Stimulated activated naive CD4-positive, alpha-beta T cell (primary cell): Measurements from ENCODE around the gene HMGN2.
"Not testable (repeated sequence)": the region's sequence is repeated elsewhere in the genome, so short reads cannot be mapped to it uniquely, and the experiment has no call there.

ENCODE experiments used
- DNase-seq, 6 experiments: peaks; one replicate each; lab custom pipeline; 2025; lab: John Stamatoyannopoulos, UW

Gene HMGN2

DNA sequence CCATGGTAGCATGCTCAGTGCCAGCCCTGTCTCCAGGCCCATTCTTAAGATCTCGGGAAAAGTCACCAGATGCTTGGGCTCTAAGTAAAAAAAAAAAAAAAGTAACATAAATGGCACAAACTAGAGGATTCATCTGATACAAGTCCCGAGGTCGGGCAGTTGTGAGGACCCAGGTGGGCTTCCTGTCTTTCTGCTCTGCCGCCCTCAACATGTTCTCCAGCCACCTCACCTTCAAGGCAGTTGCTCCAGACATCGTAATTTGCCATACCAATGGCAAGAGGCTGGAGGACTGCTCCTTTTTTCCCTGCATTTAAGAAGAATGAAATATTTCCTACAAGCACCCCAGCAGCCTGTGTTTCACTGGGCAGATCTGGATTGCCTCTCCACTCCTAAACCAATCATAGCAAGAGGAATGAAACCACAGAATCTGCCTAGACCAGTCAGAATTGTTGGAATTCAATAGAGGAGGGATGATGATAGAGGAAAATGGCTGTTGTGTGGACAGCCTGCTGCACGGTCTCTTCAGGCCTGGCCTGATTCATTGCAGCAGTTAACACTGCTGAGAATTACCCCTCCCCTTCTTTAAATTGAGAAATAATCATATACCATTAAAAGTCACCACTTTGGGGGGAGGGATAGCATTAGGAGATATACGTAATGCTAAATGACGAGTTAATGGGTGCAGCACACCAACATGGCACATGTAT lies 5.4 kb downstream of the HMGN2 start:
- no peak for DNase-seq

DNA sequence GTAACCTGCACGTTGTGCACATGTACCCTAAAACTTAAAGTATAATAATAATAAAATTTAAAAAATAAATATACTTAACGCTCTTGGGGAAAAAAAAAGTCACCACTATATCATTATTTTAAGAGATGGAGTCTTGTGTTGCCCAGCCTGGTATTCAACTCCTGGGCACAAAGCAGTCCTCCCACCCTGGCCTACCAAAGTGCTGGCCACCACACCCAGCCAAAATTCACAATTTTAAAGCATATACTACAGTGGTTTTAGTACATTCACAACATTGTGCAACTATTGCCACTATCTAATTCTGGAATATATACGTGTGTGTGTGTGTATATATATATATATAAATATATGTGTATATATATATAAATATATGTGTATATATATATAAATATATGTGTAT lies 5.9 kb downstream of the HMGN2 start:
- peak in 1 of 6 experiments; percentile 11 for DNase-seq

- DNase-seq, result no peak
These were observed 6.7 kb downstream of the HMGN2 start for GRCh38 chr1:26478988-26479387.

DNA sequence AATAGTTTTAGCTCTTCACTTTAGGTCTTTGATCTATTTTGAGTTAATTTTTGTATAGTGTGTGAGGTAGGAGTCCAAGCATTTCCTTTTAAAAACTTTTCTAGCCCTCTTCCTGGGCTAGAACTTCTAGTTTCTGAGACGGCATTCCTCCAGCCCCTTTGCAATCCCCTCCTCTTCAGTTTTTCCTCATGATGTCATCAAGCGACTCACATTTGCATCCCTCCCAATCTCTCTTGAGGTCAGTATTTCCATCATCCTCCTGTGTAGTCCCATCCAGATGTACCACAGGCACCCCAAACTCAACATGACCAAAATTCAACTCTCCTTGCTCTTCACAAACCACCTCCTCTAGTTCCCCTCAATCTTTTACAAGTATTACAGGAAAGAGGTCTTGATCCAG lies 10.7 kb downstream of the HMGN2 start:
- DNase-seq, result no peak

DNA sequence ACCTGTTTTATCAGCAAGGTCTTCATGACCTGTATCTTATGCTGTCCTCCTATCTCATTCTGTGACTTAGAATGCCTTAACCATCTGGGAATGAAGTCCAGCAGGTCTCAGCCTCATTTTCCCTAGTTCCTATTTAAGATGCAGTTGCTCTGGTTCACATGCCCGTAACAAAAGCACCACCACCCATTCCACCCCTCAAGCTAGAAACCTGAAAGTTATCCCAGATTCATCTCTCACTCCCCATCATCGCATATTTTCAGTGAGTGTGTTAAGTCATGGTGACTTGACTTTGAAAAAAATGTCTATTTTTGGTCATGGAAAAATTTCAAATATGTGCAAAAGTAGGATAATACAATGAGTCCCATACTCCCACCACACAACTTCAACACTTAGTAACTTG lies 11.7 kb downstream of the HMGN2 start:
- DNase-seq, result no peak

- no peak for DNase-seq
These were observed 17.9 kb downstream of the HMGN2 start for GRCh38 chr1:26490155-26490554.

GRCh38 chr1:26493267-26493666 lies 21.0 kb downstream of the HMGN2 start:
- DNase-seq, result no peak

- DNase-seq, result no peak
These were observed 21.7 kb downstream of the HMGN2 start for GRCh38 chr1:26493938-26494337.

- DNase-seq, result no peak
These were observed 24.6 kb downstream of the HMGN2 start for GRCh38 chr1:26496861-26497260.

- no peak for DNase-seq
These were observed 26.7 kb downstream of the HMGN2 start for GRCh38 chr1:26498894-26499293.

DNA sequence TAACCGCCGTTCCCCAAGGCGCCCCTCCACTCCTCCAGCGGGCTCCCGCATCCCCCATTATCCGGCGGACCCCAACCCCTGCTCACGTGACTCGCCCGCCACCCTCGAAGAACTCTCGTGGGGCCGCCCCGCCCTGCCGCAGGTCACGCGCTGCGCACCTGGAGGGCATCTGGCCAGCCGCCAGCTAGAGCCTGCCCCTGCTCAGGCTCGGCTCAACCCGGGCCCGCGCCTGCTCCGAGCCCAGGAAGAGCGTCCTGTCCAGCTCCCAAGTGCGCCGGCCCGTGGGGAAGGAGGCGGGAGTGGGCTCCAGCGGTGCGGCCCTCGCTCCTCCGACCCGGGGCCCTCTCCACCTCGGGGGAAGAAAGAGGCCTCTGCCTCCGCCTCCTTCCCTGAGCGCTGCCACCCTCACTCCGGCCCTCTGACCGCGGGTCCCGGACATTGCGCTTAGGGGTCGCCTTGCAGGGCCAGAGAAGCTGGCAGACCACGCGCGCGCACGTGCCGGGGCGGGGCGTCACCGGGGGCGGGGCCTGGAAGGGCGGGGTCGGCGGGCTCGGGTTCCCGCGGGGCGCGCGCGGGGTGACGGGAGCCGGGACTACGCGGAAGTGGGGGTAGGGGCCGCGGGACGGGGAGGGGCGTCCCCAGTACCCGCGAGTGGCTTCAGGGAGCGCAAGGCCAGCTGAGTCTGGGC lies 28.4 kb downstream of the HMGN2 start:
- peak; percentile 75 to 95 (median 86) for DNase-seq

DNA sequence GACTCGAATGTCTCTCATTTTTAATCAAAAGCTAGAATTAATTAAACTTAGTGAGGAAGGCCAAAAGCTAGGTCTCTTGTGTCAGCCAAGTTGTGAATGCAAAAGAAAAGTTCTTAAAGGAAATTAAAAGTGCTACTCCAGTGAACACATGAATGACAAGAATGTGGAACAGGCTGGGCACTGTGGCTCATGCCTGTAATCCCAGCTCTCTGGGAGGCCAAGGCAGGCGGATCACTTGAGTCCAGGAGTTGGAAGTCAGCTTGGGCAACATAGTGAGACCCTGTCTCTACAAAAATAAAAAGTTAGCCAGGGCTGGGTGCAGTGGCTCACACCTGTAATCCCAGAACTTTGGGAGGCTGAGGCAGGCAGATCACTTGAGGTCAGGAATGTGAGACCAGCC lies 38.5 kb downstream of the HMGN2 start:
- not testable (repeated sequence) for DNase-seq

GRCh38 chr1:26515836-26516235 lies 43.6 kb downstream of the HMGN2 start:
- DNase-seq, result not testable (repeated sequence)

DNA sequence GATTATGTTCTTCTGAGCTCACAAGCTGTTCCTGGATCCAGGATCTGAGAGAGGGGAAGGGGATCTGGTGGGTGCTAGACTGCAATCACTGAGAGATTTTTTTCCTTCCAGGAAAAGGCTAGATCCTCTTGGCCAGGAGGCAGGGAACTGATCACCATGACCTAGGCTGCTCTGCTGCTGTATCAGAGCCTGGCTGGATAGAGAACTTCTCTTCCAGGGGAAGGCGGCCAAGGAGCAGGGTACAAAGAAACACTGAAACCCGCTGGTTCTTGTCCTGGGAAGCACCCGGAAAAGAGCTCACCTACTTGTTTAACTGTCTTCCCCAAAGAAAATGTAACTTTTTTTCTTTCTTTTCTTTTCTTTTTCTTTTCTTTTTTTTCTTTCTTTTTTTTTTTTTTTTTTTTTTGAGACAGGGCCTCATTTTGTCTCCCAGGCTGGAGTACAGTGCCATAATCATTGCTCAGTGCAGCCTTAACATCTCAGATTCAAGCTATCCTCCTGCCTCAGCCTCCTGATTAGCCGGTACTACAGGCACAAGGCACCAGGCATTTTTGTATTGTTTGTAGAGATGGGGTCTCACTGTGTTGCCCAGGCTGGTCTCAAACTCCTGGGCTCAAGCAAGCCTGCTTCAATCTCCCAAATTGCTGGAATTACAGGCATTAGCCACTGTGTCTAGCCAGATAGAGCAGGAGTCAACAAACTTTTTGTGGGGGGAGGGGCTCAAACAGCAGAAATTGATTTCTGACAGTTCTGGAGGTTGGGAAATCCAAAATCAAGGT lies 44.9 kb downstream of the HMGN2 start:
- no peak for DNase-seq

DNA sequence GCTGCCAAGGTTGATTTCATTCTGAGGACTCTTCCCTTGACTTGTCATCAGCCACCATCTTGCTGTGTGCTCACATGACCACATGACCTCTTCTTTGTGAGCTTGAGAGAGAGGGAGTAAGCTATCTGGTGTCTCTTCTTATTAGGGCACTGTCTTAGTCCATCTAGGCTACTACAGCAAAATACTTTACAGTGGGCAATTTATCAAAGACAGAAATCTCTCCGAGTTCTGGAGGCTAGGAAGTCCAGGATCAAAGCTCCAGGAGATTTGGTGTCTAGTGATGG lies 45.5 kb downstream of the HMGN2 start:
- no peak for DNase-seq

DNA sequence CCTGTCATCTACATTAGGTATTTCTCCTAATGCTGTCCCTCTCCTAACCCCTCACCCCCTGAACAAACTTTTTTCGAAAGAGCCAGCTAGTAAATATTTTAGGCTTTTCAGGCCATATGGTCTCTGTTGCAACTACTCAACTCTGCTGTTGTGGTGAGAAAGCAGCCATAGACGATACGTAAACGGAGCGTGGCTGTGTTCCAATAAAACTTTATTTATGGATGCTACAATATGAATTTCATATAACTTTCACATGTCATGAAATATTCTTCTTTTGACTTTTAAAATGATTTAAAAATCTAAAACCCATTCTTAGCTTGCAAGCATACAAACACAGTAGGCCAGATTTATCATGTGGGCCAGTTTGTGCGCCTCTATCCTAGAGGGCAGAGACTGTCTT lies 46.1 kb downstream of the HMGN2 start:
- no peak for DNase-seq

DNA sequence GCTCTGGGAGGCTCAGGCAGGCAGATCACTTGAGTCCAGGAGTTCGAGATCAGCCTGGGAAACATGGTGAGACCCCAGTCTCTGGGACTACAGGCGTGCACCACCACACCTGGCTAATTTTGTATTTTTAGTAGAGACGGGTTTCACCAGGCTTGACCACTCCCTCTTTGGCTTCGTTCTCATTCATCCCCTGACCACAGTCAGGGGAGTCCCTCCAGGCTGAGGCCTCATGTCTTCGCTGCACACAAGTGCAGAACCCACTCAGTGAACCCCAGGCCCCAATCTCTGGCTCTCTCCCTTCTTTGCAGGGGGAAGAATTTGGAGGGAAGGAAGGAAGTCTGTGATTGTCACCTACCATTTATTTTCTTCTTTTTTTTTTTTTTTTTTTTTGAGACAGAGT lies 48.1 kb downstream of the HMGN2 start:
- DNase-seq, result no peak

DNA sequence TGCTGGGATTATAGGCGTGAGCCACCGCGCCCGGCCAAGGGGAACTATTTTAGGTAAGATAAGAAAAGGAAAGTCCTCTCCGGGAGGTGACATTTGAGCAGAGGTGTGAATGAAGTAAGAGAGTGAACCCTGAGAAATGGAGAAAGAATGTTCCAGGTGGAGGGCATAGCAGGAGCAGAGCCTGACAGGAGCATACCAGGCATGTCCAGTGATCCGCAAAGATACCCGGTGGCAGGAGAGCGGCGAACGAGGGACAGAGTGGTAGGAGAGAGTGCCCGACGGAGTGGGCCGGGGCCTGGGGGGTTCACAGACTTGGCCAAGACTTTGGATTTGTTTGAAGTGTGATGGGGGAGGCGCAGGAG lies 49.4 kb downstream of the HMGN2 start:
- no peak for DNase-seq

- DNase-seq, result no peak
These were observed 49.8 kb downstream of the HMGN2 start for GRCh38 chr1:26522073-26522472.

- DNase-seq, result no peak
These were observed 51.9 kb downstream of the HMGN2 start for GRCh38 chr1:26524181-26524580.
